ENCODE data around the gene MRPL41.

MRPL41 gene

DNA sequence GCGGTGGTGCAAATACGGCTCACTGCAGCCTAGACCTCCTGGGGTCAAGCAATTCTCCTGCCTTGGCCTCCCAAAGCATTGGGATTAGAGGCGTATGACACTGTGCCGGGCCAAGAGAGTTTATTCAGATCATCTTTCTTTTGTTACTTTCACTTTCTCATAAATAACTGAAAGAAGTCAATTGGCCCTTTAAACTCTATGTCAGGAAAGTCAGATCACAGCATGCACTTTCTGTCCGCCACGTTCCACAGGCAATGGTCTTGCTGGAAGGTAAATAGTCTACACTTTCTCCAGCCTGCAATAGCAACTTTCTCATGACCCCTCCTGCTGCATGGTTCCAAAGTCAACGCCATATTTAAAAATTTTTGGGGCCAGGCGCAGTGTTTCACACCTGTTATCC, 47.3 kb downstream of the MRPL41 start:
- no peak overlapping the region for H4K91ac ChIP-seq (ENCODE audit: low read length)
- no peak overlapping the region for H3K18ac ChIP-seq (ENCODE audit: low read depth in 1 of 2, low read length in 2 of 2)
- H2AFZ ChIP-seq (ENCODE audit: low read depth, low read length), result no peak overlapping the region
- 86% methylated on average over 8 of the region's 8 CpGs for WGBS
- no peak overlapping the region for H3K4ac ChIP-seq (ENCODE audit: low read depth in 1 of 2, low read length in 2 of 2)
- H2BK15ac ChIP-seq (ENCODE audit: low read depth, poor library complexity, severe bottlenecking), result no peak overlapping the region
- H3K27ac ChIP-seq (ENCODE audit: low read length, poor library complexity, severe bottlenecking), result no peak overlapping the region
- H3K36me3 ChIP-seq (ENCODE audit: control insufficient read depth in 1 of 2, insufficient read depth in 2 of 2, low read depth in 1 of 2, low read length in 2 of 2), result no peaks in the 10 kb centered on the region
- H2AK5ac ChIP-seq (ENCODE audit: low read length, severe bottlenecking), result no peak overlapping the region
- H3K14ac ChIP-seq (ENCODE audit: low read length in 2 of 2), result no peak overlapping the region
- no peak overlapping the region for H3K23ac ChIP-seq (ENCODE audit: low read length in 2 of 2)
- H3K4me1 ChIP-seq (ENCODE audit: control insufficient read depth, insufficient read depth, low read depth, low read length), result no peaks in the 10 kb centered on the region
- no peak overlapping the region for H2BK120ac ChIP-seq (ENCODE audit: low read depth, low read length)
- H3K79me1 ChIP-seq (replicated peaks; ENCODE audit: low read length, poor library complexity, severe bottlenecking), result no peaks in the 10 kb centered on the region
- H3K9ac ChIP-seq (ENCODE audit: low read length), result no peak overlapping the region
- H2BK5ac ChIP-seq (ENCODE audit: low read depth, low read length, poor library complexity, severe bottlenecking), result no peak overlapping the region
- no peaks in the 10 kb centered on the region for H3K27me3 ChIP-seq (ENCODE audit: control insufficient read depth in 1 of 2, insufficient read depth in 1 of 2, low read length in 2 of 2)
- no peak overlapping the region for H3K4me3 ChIP-seq (ENCODE audit: insufficient read depth in 1 of 2, low read depth in 1 of 2, low read length in 2 of 2)
- DNase-seq, result no peak
- no peak overlapping the region for H3K4me2 ChIP-seq (ENCODE audit: low read length, poor library complexity, severe bottlenecking)
- no peak overlapping the region for H4K8ac ChIP-seq (ENCODE audit: low read length)
- no peaks in the 10 kb centered on the region for H3K9me3 ChIP-seq (ENCODE audit: control insufficient read depth, low read length)
- no peak overlapping the region for H2BK12ac ChIP-seq (ENCODE audit: low read length in 2 of 2)
